NCI-H2107 (cell line): ENCODE results near the gene LSMEM2.

Experiments
- DNase-seq: peaks from one replicate; lab custom pipeline; 2025; lab: John Stamatoyannopoulos, UW

LSMEM2 gene

DNA sequence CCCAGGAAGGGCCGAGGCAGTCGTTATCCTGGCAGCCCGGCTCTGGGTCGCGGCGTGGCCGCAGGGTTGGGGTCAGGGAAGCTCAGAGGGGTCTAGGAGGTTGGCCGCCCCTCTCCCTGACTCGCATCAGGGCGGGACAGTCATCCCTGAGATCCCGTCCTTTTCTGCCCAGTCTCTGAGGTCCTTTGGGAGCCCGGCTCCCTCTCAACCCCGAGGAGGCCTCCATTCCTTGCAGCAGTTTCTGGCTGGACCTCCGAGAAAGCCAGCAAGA, 43.2 kb downstream of the LSMEM2 start:
- no peak for DNase-seq

- no peak for DNase-seq
Observed at GRCh38 chr3:50322386-50323091, 43.7 kb downstream of the LSMEM2 start, which contains the start of gene HYAL2. HYAL2 (minus strand) TSS chr3:50322745; CDS start chr3:50320489, 2,256 bp downstream.

GRCh38 chr3:50323092-50323600, 44.3 kb downstream of the LSMEM2 start:
- DNase-seq: no peak

GRCh38 chr3:50323614-50324199, 44.8 kb downstream of the LSMEM2 start:
- no peak for DNase-seq

GRCh38 chr3:50324351-50325112, 45.6 kb downstream of the LSMEM2 start:
- no peak for DNase-seq

DNA sequence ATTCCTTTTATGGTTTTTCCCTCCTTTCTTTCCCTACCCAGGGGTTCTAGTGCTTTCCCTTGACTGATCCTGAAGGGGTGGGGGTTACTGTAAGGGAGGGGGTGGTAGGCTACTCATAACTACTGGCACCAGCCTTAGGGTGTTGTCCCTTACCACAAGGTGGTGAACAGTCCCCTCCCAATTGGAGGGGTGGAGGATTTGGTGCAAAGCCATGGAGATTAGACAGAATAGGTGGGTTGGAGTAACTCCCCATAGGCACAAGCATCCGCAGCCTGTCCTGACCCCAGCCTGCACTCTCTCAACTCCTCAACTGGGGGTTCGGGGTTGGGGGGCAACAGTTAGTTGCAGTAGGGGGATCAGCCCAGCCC, 46.2 kb downstream of the LSMEM2 start:
- DNase-seq: no peak

GRCh38 chr3:50325497-50326181, 46.8 kb downstream of the LSMEM2 start:
- DNase-seq: no peak

DNA sequence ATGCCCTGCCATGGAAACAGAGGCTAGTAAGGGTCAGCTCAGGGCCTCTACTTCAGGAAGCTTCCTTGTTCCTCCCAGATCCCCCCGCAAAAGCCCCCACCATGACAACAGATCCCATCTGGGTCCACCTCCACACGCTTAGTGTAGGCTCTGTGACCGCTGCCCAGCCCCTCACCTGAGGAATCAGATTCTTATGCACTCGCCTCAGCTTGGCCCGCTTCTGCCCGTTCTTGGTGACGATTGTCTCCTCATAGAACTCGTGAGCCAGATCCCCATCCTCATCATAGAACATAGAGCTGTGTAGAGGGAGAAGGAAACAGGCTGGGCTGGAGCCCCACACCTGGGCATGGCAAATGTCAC, 47.3 kb downstream of the LSMEM2 start:
- DNase-seq: no peak

DNA sequence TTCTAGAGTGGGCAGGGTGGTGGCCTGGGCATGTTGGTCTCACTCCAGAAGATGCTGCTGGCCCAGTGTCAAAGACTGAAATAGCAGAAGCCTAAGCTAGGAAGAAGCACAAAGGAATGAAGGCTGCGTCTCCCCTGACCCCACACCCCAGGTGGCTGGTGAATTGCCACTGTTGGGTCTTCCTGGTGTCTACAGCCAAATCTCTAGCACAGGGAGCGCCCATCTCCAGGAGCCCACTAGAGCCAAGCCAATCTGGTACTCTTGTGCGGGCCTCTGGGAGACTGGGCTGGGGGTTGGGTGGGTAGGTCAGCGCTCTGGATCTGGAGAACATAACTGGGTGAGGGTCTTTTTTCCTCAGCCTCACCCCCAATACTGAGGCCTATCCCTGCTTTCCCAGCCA, 48.2 kb downstream of the LSMEM2 start:
- no peak for DNase-seq

GRCh38 chr3:50327943-50328691, 49.2 kb downstream of the LSMEM2 start, which contains the start of gene TUSC2:
TUSC2 (minus strand) TSS chr3:50328223; CDS start chr3:50328099, 124 bp downstream.
- peak; percentile 66 for DNase-seq

GRCh38 chr3:50330330-50330729, 51.4 kb downstream of the LSMEM2 start:
- DNase-seq: no peak

GRCh38 chr3:50331364-50331907, 52.5 kb downstream of the LSMEM2 start:
- DNase-seq: no peak

DNA sequence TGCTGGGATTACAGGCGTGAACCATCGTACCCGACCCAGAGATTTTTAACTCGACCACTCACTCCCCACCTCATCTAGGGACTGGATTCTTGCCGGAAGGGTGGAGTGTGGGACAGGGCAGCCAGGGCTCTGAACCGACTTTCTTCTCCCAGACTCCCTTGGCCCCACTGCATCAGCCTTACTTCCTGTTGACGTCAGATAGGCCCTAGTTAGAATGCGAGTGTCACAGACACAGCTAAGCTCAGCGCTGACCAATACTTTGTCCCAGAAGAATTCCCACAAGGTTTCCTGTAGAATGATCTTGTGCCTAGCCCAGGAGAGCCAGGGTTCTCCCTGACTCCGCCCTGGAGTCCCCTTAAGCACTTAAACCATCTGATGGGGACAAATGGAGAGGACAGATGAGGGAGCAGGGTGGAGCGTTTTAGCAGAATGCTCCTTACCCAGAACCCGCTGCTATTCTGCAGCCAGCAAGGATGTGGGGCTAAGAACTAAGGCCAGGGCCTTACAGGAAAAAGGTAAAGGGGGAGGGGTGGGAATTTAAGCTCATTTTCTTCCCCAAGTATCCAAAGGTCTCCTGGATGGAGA, 54.9 kb downstream of the LSMEM2 start:
- DNase-seq: no peak

DNA sequence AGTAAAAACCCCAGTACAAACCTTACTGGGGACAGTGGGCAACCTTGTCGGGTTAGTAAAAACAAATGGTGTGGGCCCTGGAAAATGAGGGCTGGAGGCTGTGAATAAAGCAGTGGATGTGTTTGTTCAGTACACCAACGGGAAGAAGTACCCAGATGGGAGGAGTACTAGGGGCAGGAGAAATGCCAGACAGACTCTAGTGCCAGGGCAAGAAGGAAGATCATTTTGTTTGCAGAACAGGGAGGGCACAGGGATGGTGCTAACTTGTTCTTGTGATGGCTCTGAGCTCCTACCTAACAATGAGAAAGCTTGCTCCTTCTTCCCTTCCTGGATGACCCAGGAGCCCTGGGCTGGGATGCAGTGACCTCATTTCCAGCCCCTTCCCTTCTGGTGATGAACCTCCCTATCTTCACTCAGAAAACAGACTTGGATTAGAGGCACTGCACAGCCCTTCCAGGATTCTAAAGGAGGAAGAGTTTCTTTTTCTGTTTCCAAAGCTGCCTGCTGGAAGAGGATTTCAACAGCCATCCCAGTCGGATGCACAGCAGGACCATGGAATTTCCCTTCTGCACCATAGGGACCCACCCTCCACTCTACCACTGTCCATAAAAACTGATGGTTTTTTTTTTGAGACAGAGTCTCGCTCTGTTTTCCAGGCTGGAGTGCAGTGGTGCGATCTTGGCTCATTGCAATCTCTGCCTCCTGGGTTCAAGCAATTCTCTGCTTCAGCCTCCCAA, 55.6 kb downstream of the LSMEM2 start:
- no peak for DNase-seq

GRCh38 chr3:50336452-50337174, 57.7 kb downstream of the LSMEM2 start:
- DNase-seq: no peak

GRCh38 chr3:50337175-50337861, 58.4 kb downstream of the LSMEM2 start:
- DNase-seq: peak; percentile 84
